HS-27A (cell line): ENCODE results near the gene SLC6A6.
"Not testable (repeated sequence)": the region's sequence is repeated elsewhere in the genome, so short reads cannot be mapped to it uniquely, and the experiment has no call there.

Experiments
- DNase-seq: peaks from one replicate; pipeline ENCODE4 v3.0.0-alpha.2; 2012; ENCODE audit warnings: low read depth, missing footprints

Gene SLC6A6

DNA sequence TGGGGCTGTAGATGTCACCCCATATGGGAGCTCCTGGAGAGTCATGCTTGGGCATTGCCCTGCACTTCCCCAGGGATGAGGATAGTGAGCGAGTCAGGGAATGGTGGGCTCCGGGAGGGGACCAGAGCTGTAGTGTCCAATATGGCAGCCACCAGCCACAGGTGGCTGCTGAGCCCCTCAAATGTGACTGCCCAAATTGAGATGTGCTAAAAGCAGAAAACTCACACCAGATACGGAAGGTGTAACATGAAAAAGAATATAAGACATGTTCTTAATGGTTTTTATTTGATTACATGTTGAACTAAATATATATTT is 106.1 kb downstream of the SLC6A6 start:
- no peak for DNase-seq

DNA sequence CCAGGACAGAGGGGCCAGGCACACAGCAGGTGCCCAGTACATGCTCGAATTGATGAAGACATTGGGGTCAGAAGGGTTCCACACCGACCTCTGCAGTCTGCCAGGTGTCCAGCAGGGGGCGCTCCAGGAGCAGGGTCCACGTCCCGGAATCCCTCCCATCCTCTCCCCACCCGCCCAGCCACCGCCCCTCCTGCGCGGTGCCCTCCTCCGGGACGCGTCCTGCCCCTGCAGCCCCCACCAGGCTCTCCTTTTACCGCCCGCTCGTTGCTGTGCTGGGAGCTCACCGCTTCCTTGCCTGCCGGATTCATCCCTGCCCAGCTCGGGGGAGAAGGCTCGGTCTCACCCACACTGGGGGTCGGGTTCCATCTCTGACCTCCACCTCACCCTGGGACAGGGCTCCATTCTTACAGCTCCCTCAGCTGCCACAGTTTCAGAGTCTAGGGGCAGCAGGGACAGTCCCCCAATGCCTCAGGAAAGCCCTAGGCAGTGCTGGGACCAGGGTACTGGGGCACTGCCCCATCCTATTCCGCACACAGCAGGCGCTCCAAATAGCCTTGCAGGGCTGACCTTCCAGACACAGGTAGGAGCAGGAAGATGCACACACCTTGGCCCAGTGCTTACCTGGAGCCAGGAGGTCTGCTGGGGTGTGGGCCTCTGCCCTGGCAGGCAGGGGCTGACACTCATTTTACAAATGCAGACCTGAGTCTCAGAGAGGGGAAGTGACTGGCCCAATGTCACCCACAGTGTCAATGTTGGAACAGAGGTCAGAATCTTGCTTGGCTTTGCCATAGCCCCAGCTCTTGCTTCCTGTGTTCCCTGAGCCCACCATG is 106.8 kb downstream of the SLC6A6 start:
- DNase-seq, result no peak

DNA sequence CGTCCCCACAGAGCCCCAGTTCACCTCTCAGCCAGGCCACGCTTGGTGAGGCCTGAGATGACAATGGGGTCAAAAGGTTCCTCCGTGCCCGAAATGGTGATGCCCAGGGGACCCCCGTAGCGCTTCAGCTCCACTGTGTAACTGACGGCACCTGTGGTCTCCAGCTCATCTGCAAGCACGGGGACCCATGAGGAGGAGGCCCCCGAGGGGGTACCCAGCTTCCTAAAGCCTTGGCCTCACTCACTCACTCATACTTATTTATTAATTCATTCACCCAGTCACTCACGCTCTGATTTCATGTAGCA is 107.3 kb downstream of the SLC6A6 start:
- no peak for DNase-seq

DNA sequence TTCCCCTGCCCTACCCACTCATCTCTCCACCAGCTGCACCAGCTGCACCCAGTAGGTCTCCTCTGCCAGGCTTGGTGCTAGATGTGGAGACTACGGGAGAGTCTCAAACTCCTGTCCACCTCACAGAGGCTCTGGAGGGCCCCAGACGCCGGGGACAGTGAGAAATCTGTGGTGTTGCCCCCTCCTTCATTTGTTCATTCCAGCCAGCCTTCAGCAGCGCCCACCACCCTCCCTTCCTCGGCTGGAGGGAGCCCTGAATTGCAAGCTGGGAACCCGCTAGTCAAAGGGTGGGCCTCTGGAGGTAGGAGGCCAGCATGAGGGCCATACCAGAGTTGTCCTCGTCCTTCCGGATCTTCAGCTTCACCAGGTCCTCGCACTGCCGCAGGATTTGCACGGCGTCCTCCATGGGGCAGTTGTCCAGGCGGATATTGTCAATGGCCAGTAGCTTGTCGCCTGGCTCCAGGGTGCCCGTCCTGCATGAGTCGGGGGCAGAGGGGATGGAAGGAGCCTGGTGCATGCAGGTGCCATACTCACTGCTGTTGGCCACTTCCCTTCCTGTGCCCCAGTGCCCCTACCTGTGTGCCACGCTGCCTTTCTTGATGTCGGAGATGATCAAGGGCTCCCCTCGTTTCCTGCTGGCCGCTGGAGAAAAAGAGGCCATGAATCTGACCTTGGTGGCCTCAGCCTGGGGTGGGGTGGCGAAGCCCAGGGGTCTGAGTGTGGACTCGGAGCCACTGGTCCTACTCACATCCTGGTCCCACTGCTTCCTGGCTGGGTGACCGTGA is 108.6 kb downstream of the SLC6A6 start:
- no peak for DNase-seq

DNA sequence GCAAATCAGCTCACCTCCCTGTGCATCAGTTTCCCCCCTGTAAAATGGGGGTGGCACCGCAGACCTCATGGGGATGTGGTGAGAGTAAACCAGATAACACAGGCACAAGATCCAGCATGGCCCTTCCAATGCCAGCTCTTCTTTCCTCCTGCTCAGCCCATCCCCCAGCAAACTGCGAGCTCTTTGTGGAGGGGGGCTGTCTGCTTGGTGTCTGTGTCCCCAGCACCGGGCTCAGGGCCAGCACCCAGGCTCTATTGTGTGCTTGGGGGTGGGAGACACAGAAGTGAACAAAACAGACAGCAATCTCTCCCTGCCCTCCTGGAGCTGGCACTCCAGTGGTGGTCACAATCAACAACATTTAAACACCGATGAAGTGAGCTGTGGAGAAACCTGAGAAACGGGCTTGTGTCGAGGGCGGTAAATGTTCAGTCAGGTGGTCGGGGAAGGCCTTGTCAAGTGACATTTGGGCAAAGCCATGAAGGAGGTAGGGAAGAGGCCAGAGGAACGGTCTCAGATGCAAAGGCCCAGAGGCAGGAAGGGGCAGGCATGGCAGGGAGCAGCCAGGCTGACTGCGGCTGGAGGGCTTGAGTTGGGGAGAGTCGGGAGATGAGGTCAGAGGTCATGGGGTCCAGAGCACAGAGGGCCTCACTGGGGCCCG is 109.3 kb downstream of the SLC6A6 start:
- DNase-seq, result no peak

DNA sequence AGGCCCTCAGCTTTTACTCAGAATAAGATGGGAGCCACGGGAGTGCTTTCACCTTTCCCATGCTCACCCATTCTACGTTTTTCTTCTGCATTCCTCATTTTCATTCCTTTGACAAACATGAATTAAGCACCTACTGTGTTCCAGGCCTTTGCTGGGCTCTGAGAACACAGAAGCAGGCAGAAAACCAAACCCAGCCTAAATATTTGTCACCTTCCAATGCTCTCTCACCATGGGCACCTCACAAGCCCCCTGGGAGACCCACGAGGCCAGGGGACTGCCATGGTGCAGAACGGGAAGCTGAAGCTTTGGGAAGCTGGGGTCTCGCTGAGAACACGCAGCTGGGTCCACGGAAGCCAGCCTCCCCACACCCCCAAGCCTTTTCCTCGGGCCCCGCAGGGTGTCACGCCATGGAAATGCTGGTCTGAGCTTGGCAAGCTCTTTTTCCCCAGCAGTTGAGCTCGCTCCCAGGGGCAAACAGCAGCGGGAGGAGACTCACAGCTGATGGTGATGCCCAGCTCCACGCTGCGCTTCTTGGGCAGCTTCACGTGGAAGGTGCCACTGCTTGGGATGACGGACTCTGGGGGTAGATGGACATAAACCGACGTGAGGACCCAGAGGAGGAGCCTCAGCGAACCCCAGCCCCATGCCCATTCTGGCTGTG is 110.0 kb downstream of the SLC6A6 start:
- DNase-seq, result no peak

DNA sequence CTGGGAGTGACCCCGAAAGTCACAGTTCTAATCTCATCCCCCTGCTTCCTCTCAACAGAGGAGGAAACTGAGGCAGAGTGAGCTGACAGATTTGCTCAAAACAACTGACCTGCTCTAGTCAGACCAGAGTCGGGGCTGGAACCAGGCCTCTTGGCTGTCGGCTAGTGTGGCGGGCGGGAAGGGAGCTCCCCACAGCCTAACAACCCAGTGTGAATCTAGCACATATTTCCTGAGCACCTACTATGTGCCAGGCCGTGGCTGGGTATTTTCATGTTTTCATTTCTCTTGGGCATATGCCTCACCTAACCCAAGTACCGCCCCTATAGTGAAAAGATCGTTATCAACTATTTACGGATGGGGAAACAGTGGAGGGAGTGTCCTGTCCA is 110.5 kb downstream of the SLC6A6 start:
- DNase-seq, result no peak

DNA sequence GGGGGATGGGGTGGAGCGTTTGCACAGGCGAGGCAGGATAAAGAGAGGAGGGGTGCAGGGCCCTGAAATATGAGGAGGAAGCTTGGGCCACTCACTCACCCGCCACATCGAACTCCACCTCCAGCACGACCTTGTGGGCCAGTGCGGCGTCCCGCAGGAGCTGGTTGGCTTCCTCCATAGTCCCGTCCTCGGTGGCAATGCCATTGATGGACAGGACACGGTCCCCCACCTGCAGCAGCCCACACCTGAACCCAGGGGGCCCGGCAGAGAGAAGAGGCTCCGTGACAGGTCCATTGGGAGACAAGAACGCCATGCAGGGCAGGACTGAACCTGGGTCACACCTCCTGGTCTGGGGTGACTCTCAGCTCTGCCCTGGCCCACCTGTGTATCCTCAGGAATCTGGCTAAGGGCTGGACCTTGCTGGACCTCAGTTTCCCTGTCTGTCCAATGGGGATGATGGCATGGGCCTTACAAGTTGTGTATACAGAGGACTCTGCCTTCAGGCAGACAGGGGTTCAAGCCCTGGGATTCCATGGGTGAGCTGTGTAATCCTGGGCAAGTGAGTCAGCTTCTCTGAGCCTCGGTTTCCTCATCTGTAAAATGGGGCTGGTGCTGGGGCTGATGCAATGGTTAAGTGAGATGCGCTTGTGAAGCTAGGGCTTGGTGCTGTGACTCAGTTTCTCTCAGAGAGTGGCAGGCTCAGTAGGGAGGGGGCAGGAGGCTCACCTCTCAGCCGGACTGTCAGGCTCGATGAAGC is 111.3 kb downstream of the SLC6A6 start:
- no peak for DNase-seq

DNA sequence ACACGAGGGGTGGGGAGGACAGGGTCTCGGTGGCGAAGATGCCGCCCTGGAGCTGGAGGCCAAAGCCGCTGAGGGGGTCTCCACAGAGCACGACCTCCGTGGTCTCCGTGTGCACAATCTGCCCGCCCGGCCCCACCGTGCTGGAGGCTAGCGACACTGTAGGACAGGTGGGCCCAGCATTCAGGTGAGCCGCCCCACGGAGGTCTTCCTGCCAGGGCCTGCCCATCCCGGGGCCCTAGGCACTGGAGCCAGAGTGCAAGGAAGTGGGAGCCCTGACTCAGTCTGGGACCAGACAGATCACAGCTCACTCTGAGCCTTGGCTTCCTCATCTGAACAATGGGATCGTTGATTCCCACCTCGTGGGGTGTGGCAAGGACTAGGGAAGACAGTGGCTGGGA is 111.9 kb downstream of the SLC6A6 start:
- DNase-seq, result no peak

DNA sequence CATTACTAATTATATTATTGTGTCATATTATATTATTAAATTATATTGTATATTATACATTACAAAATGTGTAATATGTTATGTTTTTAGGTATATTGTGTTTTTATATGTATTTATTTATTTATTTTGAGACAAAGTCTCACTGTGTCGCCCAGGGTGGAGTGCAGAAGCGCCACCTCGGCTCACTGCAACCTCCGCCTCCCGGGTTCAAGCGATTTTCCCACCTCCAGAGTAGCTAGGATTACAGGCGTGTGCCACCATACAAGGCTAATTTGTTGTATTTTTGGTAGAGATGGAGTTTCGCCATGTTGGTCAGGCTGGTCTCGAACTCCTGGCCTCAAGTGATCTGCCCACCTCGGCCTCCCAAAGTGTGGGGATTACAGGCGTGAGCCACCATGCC is 113.1 kb downstream of the SLC6A6 start:
- not testable (repeated sequence) for DNase-seq

DNA sequence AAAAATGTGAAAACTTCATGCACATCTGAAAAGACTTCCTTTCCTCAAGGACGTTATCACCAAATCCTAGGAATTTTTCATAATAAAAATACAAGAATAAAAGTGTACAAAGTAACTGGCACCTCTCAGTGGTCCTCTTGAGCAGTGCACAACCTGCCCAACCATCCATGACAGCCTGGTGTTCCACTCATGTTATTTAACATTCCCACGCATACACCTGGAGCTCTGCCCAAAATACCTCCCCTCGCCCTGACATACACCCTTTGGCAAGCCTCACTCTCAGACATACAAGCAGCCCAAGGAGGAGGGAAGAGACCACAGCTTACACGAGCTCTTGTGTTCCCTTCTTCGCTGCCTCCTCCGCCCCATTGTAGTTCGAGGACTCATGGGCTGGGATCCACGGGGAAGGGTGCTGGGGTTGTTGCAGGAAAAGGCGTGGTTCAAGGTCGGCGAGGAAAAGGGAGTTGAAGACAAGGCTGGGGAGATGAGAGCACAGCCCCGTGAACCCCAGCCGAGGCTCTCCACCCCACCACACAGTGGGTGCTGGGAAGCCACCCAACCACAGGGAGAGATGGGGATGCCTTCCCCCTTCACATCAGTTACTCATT is 114.4 kb downstream of the SLC6A6 start:
- no peak for DNase-seq

DNA sequence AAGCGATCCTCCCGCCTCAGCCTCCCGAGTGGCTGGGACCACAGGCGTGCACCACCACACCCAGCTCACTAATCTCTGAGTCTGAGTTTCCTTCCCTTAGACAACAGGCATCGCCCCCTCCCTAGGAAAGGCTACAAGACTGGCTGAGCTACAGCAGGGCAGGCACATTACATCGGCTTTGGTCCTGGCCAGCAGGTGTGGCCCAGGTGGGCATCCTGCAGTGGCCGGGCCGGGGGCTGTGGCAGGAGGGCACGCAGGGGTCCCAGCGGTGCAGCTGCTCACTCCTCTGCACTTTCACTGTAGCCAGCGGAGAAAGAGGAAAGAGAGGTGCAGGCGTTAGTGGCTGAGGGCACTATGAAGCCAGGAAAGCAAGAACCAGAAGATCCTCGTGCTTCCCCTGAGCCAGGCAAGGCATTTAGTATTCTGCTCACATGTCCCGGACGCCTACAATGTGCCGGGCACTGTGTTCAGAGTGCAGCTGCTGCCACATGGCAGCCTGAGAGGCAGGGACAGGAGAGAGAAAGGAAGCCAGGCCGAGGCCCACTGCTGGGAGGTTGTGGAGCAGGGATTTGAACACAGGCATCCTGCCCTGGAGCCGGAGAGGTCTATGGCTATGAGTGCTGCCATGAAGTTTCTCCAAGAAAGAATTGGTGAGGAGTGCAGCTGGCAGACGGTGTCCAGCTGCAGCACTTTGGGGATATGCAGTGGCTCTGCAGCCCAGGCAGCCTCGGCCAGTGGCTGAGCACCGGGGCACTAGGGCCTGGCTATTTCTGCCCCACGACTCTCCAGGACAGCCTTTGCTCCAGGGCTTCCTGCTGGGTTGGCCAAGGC is 115.4 kb downstream of the SLC6A6 start:
- DNase-seq, result no peak

DNA sequence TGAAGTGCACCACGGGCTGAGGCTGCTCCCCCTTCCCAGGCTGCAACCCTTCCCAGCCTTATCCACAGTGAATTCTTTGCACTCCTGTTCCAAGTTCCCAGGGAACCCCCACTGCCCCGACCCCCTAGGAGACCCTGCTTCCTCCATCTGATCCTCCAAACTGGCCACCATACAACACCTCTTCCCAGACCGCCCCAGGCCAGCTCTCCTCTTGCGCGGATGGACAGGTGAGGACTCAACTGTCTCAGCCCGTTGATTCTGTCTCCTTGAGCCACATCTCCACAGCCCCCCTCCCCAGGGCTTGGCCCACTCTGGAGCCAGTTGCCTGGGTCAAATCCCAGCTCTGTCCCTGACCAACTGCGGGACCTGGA is 116.0 kb downstream of the SLC6A6 start:
- DNase-seq, result no peak

DNA sequence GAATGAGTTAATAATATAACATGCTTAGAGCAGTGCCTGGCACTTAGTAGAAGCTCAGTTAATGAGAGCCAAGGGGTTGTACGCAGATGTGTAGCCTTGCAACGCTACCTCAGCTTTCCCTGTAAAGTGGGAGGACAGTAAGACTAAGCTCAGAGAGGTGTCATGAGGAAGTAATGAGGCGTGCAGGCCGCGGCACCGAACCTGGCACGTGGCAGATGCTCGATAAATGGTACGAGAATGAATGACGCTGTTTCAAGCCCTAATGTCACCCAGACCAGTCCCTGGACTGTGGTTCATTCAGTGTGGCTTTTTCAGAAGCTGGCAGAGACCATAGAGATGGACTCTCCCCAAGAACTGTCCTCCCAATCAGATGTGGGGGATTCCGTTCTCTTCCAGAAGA is 116.5 kb downstream of the SLC6A6 start:
- no peak for DNase-seq

DNA sequence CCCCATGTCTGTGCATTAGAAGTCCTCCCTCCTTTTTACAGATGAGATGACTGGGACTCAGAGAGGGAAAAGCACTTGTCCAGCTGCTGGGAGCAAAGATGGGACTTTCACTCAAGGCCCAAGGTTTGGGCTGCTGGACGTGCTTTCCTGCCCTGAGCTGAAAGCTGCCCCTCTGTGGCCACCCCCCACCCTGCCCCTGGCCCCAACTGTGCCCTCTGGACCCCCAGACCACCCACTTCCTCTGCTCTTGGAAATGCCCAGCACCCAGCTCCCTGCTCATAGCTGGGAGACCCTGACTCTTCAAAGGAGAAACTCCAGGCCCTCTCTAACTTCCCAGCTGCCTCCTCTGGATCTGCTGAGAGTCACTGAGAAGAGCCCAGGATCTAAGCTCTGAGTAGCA is 117.0 kb downstream of the SLC6A6 start:
- no peak for DNase-seq

DNA sequence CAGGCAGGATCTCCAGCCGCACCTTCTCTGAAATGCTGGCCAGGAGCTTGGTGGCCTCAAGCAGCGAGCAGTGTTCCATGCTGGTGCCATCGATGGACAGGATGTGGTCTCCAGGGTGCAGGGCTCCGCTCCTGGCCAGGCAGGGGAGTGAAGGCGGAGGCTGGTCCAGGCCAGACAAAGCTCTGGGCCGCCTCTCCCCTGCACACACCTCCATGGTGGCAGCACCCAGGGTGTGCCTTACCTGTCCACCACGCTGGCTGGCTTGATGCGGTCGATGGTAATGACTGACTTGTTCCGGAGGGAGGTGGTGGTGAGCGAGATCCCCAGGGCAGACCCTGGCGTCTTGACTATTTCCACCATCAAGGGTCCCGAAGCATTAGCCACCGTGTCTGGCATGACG is 117.7 kb downstream of the SLC6A6 start:
- no peak for DNase-seq

DNA sequence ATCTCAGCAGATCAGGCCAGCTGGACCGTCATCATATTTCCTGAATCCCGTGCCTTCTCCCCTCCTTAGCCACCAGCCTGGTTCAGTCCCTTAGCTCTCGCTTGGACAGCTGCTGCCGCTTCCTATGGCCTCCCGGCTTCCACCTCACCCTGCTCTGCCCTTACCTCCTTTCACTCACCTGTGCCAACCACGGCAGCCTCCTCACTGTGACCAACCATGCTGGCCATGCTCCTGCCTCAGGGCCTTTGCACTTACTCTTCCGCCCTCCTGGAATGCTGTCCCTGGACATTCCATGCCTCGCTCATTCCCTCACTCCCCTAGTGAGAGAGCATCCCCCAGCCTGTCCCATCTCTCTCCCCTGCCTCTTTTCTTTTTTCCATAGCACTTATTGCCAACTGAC is 118.6 kb downstream of the SLC6A6 start:
- DNase-seq, result no peak

DNA sequence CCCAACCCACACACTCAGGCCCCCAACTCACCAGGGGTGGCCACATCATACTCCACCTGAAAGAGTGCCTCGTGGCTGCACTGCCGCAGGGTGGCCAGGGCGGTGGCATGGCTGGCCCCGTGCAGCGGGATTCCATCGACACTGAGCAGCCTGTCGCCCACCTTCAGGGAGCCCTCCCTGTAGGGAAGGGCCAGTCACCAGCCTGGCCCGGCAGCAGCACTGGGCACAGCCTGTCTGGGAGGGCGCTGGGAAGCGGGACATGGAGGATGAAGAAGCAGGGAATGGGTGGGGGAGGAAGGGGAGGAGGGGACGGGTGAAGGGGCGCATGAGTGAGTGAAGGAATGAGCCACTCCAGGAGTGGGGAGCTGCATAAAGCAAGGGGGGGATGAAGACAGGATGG is 119.2 kb downstream of the SLC6A6 start:
- no peak for DNase-seq

DNA sequence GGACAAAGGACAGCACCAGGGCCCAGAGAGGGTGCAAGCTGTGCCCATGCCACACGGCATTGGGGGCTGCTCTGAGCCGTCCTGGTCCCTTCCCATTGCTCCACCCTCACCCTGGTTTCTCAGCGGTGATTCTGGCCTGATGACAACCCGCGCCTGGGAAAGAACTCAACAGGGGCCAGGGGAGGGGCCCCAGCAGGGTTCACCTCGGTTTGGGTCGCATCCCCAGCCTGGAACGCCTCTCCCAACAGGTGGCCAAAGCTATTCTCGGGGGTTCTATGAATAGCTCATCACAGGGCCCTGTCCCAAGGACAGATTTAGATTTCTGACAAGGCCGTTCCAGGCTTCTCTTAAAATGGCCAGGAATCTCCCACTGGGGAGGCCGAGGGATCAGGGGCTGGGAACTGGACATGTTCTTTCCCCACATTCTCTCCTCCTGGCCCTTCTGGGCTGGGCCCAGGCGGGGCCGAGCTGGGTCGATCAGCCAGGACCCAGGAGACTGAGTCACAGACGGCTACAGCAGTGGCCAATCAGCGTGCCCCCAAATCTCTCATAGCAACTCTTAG is 119.8 kb downstream of the SLC6A6 start:
- DNase-seq, result no peak

DNA sequence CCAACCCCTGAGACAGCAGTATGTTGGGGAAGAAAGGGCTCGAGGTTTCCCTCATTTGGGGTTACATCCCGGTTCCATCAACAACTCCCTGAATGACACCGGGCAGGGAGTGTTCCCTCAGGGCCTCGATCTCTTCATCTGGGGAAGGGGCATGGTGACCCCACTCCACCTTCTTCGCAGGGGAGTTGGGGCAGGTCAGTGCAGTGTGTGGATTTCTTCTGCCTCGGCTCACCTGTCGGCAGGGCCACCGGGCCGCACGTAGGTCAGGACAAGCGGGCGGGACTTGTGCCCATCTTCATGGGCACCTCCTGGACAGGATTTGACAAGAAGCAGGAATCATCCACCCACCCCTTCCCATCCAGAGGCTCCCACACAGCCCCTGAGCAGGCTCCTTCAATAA is 120.4 kb downstream of the SLC6A6 start:
- no peak for DNase-seq

DNA sequence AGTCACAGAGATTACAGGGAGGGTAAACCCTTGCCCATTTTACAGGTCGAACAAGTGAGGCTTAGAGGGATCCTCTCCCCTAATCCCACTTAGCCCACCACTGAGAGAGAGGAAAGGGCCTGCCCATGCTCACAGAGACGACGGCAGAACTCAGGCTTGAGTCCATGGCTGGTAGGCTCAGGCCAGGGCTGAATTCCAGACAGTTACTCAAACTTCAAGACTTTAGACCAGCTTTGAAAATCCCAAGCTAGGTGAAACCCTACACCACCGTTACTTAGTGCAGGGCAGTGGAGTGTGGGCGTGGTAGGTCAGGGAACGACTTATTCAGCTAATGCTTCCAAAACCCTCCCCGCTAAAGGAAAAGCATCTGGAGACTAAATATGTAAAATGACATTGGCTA is 121.4 kb downstream of the SLC6A6 start:
- no peak for DNase-seq
